GM21528 (cell line): ENCODE results near the gene PIGP.
A peak's percentile ranks its signal among the peaks of the same experiment; 100 is the strongest.
"Not testable (repeated sequence)": the region's sequence is repeated elsewhere in the genome, so short reads cannot be mapped to it uniquely, and the experiment has no call there.

Experiments used
- ATAC-seq: cut with Tn5 transposase; IDR thresholded peaks from one replicate; pipeline ENCODE4 v1.9.1; 2021; ENCODE audit warnings: mild to moderate bottlenecking, moderate library complexity; ENCODE audit not compliant: unreplicated experiment, low FRiP score

The PIGP gene

GRCh38 chr21:37072988-37073416 lies at the start of gene PIGP, which contains the start of gene TTC3:
TSS of gene PIGP (minus strand) at chr21:37073071. CDS start at chr21:37072515, 556 bp downstream.
TSS of gene TTC3 (plus strand) at chr21:37073254. CDS start at chr21:37087258, 14,004 bp downstream.
- peak; percentile 68 for ATAC-seq

GRCh38 chr21:37119421-37120218 lies 46.7 kb upstream of the PIGP start:
- ATAC-seq, result no peak

GRCh38 chr21:37118187-37118826 lies 45.4 kb upstream of the PIGP start:
- no peak for ATAC-seq

GRCh38 chr21:37117204-37117603 lies 44.3 kb upstream of the PIGP start:
- ATAC-seq, result no peak

- not testable (repeated sequence) for ATAC-seq
Measured at GRCh38 chr21:37116459-37116858, 43.6 kb upstream of the PIGP start.

GRCh38 chr21:37114301-37114700 lies 41.4 kb upstream of the PIGP start:
- ATAC-seq, result not testable (repeated sequence)

- not testable (repeated sequence) for ATAC-seq
Measured at GRCh38 chr21:37111029-37111428, 38.2 kb upstream of the PIGP start.

- ATAC-seq, result no peak
Measured at GRCh38 chr21:37106998-37107397, 34.1 kb upstream of the PIGP start.

GRCh38 chr21:37102746-37103145 lies 29.9 kb upstream of the PIGP start:
- ATAC-seq, result not testable (repeated sequence)

- ATAC-seq, result no peak
Measured at GRCh38 chr21:37101384-37101783, 28.5 kb upstream of the PIGP start.

- no peak for ATAC-seq
Measured at GRCh38 chr21:37100316-37100715, 27.4 kb upstream of the PIGP start.

GRCh38 chr21:37098751-37099150 lies 25.9 kb upstream of the PIGP start:
- no peak for ATAC-seq

- no peak for ATAC-seq
Measured at GRCh38 chr21:37095821-37096220, 22.9 kb upstream of the PIGP start.

- ATAC-seq, result no peak
Measured at GRCh38 chr21:37093977-37094376, 21.1 kb upstream of the PIGP start.

- no peak for ATAC-seq
Measured at GRCh38 chr21:37088186-37088735, 15.4 kb upstream of the PIGP start.

GRCh38 chr21:37087188-37087587 lies 14.3 kb upstream of the PIGP start:
- no peak for ATAC-seq

- ATAC-seq, result no peak
Measured at GRCh38 chr21:37085726-37086125, 12.9 kb upstream of the PIGP start.

GRCh38 chr21:37082856-37083528 lies 10.1 kb upstream of the PIGP start:
- ATAC-seq, result no peak

GRCh38 chr21:37082375-37082774 lies 9.5 kb upstream of the PIGP start:
- no peak for ATAC-seq

GRCh38 chr21:37079211-37079824 lies 6.4 kb upstream of the PIGP start:
- ATAC-seq, result no peak
